GM23338 (cell line): ENCODE data around the gene MTCL3.

Experiments
- CREB1 ChIP-seq: fragments of 250-450 bp; sonication (Bioruptor Pico); IDR thresholded peaks from 2 replicates; pipeline ENCODE4 v1.5.0; 2020; ENCODE audit warnings: low read depth, mild to moderate bottlenecking, moderate library complexity
- EZH2 ChIP-seq: fragments of 200-600 bp; sonication (generic); IDR thresholded peaks from one replicate; pipeline ENCODE4 v1.8.0; 2017; ENCODE audit warnings: antibody characterized with exemption, mild to moderate bottlenecking, low read depth; ENCODE audit not compliant: unreplicated experiment
- TF ChIP-seq, protein P1 (sequence below), 2 experiments: fragments of 200-600 bp in 1 of 2; sonication (generic) in 1 of 2; conservative IDR thresholded peaks; 2 replicates each; pipeline versions ENCODE4 v1.5.1 to v1.6.1; 2016 to 2017; ENCODE audit warnings: antibody characterized with exemption in 2 of 2, low read depth in 2 of 2, mild to moderate bottlenecking in 2 of 2, moderate library complexity in 1 of 2

- TF ChIP-seq EZH2 (no peak), CREB1 (CRISPR knock-in tag) (no peak)
- TF ChIP-seq, protein P1, sequence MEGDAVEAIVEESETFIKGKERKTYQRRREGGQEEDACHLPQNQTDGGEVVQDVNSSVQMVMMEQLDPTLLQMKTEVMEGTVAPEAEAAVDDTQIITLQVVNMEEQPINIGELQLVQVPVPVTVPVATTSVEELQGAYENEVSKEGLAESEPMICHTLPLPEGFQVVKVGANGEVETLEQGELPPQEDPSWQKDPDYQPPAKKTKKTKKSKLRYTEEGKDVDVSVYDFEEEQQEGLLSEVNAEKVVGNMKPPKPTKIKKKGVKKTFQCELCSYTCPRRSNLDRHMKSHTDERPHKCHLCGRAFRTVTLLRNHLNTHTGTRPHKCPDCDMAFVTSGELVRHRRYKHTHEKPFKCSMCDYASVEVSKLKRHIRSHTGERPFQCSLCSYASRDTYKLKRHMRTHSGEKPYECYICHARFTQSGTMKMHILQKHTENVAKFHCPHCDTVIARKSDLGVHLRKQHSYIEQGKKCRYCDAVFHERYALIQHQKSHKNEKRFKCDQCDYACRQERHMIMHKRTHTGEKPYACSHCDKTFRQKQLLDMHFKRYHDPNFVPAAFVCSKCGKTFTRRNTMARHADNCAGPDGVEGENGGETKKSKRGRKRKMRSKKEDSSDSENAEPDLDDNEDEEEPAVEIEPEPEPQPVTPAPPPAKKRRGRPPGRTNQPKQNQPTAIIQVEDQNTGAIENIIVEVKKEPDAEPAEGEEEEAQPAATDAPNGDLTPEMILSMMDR (conservative IDR thresholded peaks at IDR 0.05; ENCODE audit: low read depth in 2 of 2) = no peak
Measured at GRCh38 chr6:127561660-127562059, 42.5 kb upstream of the MTCL3 start.
